ENCODE measurements around the gene PKNOX1.
A peak's percentile ranks its signal among the peaks of the same experiment; 100 is the strongest.
"Not testable (repeated sequence)": the region's sequence is repeated elsewhere in the genome, so short reads cannot be mapped to it uniquely, and the experiment has no call there.

The PKNOX1 gene

GRCh38 chr21:42983869-42984268 is 9.5 kb downstream of the PKNOX1 start:
- DNase-seq (ENCODE audit: low read depth): no peak

DNA sequence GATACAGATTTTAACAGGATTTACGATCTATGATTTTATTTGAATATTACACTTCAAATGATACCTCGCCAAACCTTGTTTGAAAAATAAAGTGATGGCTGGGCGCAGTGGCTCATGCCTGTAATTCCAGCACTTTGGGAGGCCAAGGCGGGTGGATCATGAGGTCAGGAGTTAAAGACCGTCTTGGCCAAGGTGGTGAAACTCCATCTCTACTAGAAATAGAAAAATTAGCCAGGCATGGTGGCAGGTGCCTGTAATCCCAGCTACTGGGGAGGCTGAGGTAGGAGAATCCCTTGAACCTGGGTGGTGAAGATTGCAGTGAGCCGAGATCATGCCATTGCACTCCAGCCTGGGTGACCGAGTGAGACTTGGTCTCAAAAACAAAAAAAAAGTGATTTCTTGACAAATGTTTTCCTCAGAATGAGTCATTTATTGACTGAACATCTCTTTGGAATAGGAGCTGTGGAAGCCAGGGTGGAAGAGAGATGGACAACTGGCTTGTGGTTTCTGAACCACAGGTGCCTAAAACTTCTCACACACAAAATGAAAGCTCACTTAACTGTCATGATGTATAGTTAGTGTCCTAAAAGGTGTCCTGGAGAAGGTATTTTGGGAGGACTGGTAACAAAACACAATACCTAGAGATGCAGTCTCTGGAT is 11.9 kb downstream of the PKNOX1 start:
- peak; percentile 29 for DNase-seq (ENCODE audit: low read depth)

GRCh38 chr21:42988236-42988965 is 14.0 kb downstream of the PKNOX1 start:
- peak; percentile 48 for DNase-seq (ENCODE audit: low read depth)

DNA sequence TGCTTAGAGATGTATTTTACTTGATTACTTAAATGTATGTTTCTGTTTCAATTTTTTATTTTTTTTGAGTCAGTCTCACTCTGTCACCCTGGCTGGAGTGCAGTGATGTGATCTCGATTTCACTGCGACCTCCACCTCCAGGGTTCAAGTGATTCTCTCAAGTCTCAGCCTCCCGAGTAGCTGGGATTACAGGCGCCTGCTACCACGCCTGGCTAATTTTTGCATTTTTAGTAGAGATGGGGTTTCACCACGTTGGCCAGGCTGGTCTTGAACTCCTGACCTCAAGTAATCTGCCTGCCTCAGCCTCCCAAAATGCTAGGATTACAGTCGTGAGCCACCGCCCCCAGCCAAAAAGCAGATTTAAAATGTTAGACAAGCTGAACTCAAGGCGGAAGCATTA is 15.0 kb downstream of the PKNOX1 start:
- DNase-seq (ENCODE audit: low read depth): not testable (repeated sequence)

DNA sequence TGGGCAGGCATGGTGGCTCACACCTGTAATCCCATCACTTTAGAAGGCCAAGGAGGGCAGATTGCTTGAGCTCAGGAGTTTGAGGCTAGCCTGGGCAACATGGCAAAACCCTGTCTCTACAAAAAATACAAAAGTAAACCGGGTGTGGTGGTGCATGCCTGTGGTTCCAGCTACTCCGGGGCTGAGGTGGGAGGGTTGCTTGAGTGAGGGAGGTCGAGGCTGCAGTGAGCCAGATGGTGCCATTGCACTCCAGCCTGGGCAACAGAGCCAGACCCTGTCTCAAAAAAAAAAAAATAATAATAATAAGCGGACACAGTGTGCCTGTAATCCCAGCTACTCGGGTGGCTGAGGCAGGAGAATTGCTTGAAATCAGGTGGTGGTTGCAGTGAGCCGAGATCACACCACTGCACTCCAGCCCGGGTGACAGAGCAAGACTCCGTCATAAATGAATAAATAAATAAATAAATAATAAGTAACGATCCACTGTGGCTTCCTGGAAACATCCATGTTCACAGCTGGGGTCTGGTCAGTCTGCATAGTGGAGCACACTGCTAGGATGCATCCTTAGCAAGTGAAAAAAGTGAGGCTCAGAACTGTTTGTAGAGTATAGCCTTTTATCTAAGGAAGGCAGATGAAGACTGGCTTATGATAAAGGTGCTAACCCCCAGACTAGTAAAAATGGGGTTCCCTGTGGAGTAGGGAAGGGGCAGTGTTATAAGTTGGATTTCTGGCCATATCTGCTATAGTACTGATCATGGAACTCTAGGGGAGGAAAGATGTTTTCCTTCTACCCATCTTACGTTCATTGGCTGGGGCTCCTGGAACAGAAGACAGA is 15.7 kb downstream of the PKNOX1 start:
- no peak for DNase-seq (ENCODE audit: low read depth)

GRCh38 chr21:42991992-42992740 is 17.8 kb downstream of the PKNOX1 start:
- DNase-seq (ENCODE audit: low read depth): peak; percentile 93

GRCh38 chr21:42993051-42993712 is 18.8 kb downstream of the PKNOX1 start:
- no peak for DNase-seq (ENCODE audit: low read depth)

DNA sequence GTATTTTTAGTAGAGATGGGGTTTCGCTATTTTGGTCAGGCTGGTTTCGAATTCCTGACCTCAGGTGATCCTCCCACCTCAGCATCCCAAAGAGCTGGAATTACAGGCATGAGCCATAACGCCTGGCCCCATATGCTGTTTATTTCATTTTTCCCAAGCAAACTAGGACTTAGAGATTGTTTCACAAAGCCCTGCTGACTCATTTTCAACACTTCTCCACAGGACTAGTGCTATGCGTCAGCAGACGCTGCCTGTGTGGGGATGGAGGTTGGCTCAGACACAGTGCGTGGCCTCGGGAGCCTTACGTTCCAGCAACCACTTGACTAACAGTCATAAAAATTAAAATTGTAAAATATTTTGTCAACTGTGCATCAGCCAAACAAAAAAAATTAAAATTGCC is 22.7 kb downstream of the PKNOX1 start:
- DNase-seq (ENCODE audit: low read depth): peak; percentile 98

GRCh38 chr21:42997983-42998382 is 23.6 kb downstream of the PKNOX1 start:
- not testable (repeated sequence) for DNase-seq (ENCODE audit: low read depth)

DNA sequence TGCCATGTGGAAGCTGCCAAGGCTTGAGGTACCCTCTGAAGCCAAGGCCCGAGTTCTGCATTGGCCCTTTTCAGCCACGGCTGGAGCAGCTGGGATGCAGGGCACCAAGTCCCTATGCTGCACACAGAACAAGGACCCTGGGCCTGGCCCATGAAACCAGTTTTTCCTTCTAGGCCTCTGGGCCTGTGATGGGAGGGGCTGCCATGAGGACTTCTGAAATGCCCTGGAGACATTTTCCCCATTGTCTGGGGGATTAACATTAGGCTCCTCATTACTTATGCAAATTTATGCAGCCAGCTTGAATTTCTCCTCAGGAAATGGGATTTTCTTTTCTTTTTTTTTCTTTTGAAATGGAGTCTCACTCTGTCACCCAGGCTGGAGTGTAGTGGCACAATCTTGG is 24.8 kb downstream of the PKNOX1 start:
- not testable (repeated sequence) for DNase-seq (ENCODE audit: low read depth)

DNA sequence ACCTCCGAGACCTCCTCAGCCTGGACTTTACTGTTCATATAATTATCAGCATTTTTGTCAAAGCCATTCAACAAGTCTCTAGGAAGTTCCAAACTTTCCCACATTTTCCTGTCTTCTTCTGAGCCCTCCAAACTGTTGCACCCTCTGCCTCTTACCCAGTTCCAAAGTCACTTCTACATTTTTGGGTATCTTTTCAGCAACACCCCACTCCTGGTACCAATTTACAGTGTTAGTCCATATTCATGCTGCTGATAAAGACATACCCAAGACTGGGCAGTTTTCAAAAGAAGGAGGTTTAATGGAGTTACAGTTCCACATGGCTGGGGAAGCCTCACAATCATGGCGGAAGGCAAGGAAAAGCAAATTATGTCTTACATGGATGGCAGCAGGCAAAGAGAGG is 25.7 kb downstream of the PKNOX1 start:
- DNase-seq (ENCODE audit: low read depth): not testable (repeated sequence)

DNA sequence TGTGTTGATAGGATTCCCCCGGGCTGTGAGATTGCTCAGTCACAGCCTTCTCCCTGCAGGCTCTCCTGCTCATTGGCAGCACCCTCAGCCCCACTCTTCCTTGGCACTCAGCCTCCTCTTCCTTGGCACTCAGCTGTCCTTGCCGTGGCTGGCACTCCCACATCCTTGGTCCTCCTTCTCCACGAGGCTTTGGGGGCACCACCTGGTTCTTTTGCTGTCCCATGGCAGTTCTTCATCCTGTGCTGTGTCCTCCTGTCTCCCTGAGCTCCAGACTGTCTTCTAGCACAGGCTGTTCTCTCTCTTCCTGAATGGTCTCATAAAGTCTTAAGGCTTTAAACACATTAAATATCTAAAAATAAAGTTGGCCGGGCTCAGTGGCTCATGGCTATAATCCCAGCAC is 27.0 kb downstream of the PKNOX1 start:
- no peak for DNase-seq (ENCODE audit: low read depth)

DNA sequence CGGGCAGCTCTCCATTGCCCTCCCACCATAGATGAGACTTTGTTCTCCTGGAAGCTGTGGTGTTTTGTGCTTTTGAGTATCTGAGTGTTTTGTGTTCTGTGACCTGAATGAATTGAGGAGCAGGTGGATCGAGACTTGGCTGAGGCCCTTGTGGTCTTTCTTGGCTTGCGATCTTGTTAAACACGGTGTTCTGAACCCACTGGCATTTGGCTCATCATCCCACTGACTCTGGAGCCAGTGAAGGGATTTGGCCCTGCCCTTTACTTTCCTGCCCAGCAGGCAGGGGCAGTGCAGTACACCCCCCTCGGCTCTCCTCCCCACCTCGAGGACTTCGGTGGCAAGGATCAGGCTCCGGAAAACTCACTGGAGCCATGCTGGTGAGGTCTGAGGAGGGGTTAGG is 30.6 kb downstream of the PKNOX1 start:
- DNase-seq (ENCODE audit: low read depth): no peak

DNA sequence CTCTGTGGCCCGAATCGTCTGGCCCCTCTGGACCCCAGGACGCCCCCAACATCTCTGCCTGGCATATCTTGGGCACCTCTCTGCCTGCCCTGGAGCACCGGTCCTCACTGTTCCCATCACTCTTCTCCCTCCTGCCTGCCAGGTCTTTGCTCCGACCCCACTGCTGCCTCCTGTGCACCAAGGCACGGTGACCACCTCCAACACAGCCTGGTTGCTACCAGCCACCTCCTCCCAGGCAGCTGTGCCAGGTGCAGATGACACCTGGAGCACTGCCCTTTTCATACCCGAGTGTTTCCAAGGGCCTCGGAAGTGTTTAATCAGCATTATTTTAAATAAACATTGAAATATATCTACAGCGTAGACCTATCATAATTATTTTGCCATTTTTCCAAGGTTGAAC is 31.3 kb downstream of the PKNOX1 start:
- DNase-seq (ENCODE audit: low read depth): no peak

DNA sequence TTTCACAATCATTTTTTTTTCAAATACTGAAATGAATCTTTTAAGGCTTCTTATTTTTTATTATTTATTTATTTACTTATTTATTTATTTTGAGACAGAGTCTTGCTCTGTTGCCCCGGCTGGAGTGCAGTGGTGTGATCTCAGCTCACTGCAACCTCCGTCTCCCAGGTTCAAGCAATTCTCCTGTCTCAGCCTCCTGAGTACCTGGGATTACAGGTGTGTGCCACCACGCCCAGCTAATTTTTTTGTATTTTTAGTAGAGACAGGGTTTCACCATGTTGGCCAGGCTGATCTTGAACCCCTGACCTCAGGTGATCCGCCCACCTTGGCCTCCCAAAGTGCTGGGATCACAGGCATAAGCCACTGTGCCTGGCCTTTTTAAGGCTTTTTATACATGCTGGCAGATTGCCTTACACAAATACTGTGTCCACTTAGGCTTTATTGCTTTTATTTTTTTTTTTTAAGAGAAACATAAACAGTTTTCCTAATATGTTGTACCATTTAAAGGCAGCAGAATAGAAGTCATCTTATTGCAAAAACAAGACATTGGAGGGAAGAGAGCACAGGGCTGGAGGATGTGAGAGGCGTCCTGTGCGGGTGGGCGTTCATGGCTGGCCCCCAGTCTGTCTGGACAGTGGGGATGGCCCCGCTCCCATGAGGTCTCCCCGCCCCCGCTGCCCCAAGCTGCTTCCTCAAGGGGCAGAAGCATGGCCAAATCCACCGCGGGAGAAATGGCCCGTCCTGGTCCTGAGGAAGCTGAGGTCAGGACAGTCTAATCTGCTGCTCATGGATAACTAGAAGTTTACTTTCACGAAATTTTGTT is 31.9 kb downstream of the PKNOX1 start:
- not testable (repeated sequence) for DNase-seq (ENCODE audit: low read depth)

DNA sequence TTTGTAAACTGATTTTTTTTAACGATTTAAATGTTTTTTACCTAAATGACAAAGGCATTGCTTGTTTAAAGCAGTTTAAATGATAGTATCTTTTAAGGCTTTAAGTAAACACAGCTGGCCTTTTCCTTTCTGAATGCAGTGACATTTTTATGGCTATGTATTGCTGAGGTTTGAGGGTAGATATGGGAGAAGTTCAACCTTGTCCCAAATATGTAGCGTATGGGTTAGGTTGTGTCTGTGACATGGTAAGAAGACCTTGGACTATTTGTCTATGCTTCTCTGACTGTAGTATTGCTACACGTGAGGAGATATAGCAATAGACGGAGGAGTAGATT is 32.5 kb downstream of the PKNOX1 start:
- DNase-seq (ENCODE audit: low read depth): no peak

- peak; percentile 50 for DNase-seq (ENCODE audit: low read depth)
Measured at GRCh38 chr21:43012596-43012995, 38.2 kb downstream of the PKNOX1 start.

GRCh38 chr21:43015906-43016540 is 41.7 kb downstream of the PKNOX1 start:
- no peak for DNase-seq (ENCODE audit: low read depth)

GRCh38 chr21:43016728-43017127 is 42.4 kb downstream of the PKNOX1 start:
- no peak for DNase-seq (ENCODE audit: low read depth)

DNA sequence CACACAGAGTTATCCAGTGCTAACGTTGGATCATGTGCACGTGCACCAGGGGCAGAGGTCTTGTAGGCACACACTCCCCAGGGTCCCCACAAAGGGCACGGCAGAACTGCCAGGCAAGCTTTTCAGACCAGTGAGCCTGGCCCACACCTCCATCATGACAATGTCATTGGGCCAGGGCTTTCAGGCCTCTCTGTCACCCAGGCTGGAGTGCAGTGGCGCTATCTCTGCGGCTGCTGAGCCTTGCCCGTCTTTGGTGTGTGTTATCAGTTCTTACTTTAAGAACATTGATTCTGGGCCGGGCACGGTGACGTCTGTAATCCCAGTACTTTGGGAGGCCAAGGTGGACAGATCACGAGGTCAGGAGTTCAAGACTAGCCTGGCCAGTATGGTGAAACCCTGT is 44.2 kb downstream of the PKNOX1 start:
- DNase-seq (ENCODE audit: low read depth): no peak

Measured in amniotic epithelial cell (primary cell).